HK-2 (cell line): ENCODE measurements around the gene VASH1.
A peak's percentile ranks its signal among the peaks of the same experiment; 100 is the strongest.

ENCODE experiments used
- DNase-seq: peaks from one replicate; pipeline ENCODE4 v3.0.0-alpha.2; 2018; ENCODE audit not compliant: unreplicated experiment

The VASH1 gene

GRCh38 chr14:76772300-76773187 lies 11.3 kb downstream of the VASH1 start:
- DNase-seq = no peak

DNA sequence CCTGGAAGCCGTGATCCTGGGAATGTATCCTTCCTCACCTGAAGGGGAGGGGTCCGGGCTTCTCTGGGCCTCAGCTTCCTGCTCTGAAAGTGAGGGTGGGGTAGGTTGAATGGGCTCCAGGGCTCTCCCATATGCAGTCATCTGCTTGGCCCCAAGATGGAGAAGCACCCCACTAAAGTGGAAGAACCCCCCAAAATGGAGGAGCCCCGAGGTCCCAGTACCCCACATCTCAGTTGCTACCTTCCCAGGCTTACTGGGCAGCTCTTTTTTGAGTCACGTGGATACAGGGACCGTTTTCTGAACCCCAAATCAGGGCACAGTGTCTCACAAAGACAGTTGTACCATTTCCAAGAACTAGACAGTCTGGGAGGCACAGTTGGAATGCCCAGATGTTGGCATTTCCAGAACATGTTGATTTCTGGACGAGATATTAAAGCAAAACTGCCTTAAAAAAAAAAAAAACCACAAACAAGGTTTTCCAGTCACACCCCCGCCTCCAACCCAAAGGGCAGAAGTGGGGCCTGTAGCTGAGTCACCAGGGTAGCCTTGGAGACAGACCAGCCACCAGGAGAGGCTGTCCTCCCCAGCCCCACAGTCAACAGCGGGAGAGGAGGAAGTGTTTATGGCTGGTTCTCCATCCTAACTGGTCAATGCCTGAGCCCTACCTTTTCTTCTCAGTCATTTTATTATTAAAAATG lies 12.1 kb downstream of the VASH1 start:
- peak; percentile 63 for DNase-seq

DNA sequence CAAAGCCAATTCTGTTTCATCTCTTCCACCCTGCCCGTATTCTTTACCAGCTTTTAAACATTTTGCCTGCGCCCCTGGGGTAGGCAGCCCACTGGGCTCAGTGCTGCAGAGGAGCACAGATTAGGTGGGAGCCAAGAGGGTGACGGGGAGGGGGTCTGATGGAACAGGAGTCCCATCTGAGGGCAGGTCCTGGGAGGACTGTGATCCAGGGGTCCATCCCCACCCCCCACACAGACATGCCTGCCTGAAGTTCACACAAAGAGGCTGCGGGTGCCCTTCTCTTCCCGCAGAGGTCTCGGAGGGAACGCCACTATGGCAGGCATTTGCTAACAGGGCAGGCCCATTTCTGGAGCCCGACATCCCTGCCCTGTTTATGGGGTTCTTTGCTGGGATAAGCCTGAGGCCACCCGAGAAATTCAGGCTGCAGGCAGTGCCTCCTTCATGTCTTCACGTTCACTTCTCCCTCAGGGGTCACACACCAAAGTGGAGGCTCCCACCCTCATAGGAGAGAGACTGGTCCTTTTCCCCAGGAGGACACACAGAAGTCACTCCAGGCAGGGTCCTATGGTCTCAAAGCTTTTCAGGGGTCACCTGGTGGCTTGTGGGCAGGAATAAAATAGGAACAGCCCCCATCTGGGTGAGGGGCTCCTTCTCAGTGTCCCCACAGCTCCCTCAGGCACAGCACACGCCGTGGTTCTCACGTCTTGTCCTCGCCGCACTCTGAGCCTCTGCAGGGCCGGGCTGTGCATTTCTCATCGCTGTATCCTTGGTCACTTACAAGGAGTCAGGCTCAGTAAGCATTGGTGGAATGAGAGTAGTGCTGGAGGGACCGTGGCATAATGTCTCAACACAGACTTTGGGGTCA lies 12.9 kb downstream of the VASH1 start:
- no peak for DNase-seq

DNA sequence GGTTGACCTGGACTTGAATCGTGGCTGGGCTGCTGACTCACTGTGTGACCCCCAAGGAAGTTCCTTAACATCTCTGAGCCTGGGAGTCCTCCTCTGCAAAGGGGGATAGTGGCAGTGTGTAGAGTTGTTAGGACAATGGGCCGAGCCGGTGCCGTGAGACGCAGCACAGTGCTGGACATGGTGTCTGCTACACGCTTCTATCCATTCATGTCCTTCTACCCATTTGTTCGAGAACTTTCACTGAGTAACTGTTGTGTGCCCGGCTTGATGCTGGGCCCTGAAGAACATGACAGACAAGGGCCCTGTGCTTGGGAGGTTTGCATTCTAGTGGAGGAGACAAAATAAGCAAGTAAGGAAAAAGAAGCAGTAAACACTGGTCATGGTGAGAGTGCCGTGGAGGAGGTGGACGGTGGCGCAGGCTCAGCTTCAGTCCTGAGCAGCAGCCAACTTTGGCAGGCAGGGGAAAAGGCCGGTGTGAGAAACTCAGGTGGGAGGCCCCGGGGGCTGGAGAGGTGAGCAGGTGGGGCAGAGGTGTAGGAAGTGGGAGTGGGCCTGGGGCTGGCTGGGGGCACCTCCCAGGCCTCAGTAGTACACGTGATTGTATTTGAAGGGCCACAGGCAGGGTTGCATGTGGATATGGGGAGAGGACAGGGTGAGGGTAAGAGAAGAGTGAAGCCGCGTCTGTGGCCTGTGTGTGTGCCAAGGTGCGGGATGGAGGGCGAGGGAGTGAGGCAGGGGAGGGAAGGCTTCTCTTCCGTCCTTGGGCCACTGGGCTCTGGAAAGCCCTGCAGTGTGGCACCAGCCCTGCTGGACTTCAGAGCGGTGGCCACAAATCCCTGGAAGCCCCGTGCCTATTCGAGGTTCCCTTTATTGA lies 13.8 kb downstream of the VASH1 start:
- no peak for DNase-seq

- DNase-seq = no peak
Observed at GRCh38 chr14:76775695-76776427, 14.6 kb downstream of the VASH1 start.

- no peak for DNase-seq
Observed at GRCh38 chr14:76776428-76777251, 15.4 kb downstream of the VASH1 start.

- DNase-seq = no peak
Observed at GRCh38 chr14:76777721-76778120, 16.5 kb downstream of the VASH1 start.

GRCh38 chr14:76778546-76779215 lies 17.4 kb downstream of the VASH1 start:
- no peak for DNase-seq

DNA sequence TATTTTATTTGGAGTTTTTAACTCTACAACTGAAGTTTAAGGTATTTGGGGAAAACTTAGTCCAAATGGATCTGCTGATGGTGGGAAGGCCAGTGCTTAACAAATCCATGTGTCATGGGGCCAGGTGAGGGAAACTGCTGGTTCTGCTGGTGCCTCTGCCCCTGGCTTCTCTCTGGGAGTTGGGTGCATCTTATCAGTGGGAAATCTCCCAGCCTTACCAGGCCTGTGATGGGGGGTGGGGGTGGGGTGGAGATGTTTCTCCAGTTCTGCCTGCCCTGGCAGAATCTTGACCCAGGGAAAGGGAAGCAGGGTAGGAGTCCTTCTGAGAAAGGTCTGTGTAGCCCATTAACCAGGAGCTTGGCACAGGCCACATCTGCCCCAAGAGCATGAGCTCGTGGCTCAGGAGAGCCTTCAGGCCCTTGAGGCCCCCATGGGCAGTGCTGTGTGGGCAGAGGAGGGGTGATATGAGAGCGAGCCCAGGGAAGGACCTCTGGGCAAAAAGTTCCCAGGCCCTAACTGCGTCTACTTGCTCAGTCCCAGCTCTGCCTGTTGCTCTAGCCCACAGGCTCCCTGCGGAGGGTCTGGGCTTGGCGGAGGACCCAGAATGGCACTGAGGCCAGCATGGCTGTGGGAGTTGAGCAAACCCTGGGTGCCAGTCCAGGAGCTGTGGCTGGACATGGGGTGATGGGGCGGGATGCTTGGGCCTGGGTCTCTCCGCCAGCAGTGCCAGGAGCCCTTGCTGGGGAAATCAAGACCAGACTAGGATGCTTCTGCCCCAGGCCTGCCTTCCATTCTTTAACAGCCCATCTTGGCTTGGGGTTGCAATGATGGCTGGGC lies 18.2 kb downstream of the VASH1 start:
- DNase-seq = no peak

- DNase-seq = no peak
Observed at GRCh38 chr14:76780058-76780345, 18.7 kb downstream of the VASH1 start.

DNA sequence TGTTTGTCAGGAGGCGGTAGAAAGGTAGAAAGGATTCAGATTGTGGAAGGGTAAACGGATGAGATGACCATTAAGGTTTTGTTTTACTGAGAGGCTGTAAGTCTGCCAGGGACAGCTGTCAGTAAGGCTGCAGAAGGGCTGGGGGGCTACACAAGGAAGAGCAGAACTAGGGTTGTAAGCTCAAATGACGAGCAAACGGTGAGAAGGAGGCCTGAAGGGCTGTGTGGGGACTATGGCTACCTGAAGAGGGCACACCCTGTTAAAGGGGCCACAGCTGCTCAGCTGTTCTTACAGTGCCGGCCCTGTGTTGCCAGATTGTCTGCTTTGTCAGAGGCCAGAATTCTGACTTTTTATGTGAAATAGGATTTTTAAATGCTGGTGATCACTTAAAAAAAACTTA lies 19.1 kb downstream of the VASH1 start:
- DNase-seq = no peak

DNA sequence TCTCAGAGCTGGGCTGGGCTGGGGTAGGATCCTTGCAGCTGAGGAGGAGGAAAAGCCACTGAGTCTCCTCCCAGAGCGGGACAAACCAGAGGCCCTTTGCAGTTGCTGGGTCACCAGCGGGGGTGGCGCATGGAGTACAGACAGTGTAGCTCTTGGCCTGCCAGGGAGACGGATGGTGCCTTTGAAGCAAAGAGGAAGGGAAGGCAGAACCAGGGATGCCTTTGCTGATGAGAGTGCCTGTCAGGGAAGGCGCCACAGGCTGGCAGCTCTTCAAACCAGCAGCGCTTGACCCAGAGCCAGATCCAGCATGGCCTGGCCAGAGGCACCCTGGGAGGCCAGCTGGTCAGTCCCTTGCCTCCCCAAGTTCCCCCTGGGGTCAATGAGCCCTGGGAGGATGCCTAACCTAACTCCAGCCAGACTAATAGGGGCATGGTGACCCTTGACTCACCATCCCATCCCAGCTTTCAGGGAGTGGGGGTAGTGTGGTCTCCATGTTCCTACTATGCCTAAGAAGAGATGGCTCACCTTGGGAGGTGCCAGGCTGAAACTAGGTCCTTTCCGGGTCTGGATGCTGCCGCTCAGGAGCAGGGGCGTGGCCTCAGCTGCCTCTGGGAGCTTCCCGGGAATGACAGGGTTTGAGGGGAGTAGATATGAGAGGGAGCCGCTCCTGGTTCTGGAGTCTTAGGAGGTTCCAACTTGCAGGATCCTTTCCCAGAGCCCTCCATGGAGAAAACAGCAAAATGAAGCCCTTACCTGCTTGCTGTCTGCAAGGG lies 19.8 kb downstream of the VASH1 start:
- no peak for DNase-seq

DNA sequence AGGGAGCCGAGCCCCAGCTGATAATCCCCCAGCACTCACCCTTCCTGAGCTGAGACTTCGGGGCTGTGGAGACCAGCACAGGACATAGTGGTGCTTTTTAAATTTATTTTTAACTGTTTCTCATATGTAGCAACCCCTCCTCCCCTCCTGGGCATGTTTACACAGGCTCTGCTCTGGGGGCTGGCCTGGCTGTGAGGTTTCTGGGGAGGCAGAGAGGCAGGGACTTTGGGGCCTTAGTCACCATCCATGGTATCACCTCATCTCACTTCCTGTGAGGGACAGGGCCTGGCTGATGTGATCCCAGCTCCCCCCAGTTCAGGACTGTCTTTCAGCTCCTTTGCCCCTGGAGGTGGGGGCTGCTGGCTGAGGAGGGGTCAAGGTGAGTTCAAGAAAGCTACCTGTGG lies 20.4 kb downstream of the VASH1 start:
- no peak for DNase-seq

- DNase-seq = no peak
Observed at GRCh38 chr14:76782115-76782884, 21.0 kb downstream of the VASH1 start.

DNA sequence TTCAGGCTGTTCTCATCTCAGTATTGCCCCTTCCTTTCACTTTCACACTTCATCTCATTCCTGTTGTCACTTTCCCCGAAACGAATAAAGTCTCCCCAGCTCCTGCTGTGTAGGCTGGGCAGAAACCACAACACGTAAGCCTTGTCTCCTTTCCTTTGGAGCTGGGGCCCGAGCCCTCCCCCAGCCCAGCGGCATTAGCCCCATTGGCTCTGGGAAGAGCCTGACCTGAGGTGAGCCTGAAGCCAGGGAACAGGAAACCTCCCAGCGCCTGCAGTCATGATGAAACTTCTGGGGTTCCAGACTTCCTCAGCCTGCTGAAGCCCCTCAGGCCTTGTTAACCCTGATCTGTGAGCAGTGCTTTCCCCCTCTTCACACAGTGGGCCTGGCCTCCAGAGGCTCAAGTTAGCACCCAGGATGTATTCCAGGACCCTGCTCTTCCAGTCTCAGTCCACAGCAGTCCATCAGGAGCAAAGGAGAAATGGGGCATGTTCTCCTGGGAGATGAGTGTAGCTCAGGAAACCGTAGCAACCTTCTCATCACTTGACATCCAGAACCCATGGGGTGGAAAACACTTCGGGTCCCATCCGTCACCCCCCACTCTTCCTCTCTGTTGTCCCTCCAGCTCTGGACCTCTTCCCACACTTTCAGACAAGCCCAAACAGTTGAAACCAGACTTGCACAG lies 21.8 kb downstream of the VASH1 start:
- DNase-seq = no peak

DNA sequence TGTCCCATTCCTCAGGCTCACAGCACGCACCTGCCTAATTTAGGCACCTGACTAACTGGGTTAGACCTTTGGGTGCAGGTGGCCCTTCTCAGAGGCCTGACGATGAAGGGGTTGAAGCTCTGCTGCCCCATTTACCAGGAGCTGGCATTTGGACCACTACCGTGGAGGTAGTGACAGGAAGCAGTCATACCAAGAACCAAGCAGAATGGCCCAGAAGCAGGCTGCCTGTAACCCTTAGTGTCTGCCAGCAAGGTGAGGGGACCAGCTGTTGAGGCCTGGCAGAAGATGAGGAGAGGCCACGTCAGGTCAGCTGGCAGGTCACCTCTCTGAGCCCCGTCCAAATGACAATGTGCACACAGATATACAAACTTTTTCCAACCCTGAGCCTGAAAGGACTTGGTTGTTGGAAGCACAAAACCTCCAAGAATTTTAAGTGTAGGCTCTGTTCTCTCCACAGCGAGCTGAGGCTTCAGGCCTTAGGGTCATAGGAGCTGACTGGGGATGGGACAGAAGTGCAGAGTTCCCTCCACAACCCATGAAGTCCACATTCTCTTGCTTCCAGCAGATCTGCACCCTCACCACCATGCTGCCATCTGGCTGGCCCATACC lies 23.1 kb downstream of the VASH1 start:
- DNase-seq = no peak
